Lower lobe of right lung (tissue), 2 donors: ENCODE results near the gene PDK4. TPM values are rescaled to one million over a fixed set of nuclear protein-coding genes. Genes with fewer than 3 reads are reported as not detected.

Experiments used
- ATAC-seq, 2 donors: fragments of 200-7000 bp; cut with Tn5 transposase; one replicate each; pipeline ENCODE4 v1.9.1; 2020 to 2022; ENCODE audit warnings: mild to moderate bottlenecking in 2 of 2, moderate library complexity in 2 of 2
- DNase-seq: peaks from one replicate; pipeline ENCODE4 v3.0.0-alpha.2; 2020
- H3K27ac ChIP-seq: fragments of 200-600 bp; one replicate; pipeline ENCODE4 v1.8.0; 2022
- H3K27me3 ChIP-seq: fragments of 200-600 bp; one replicate; pipeline ENCODE4 v1.8.0; 2022; ENCODE audit warnings: low read depth
- H3K36me3 ChIP-seq: fragments of 200-600 bp; one replicate; pipeline ENCODE4 v1.8.0; 2022; ENCODE audit warnings: mild to moderate bottlenecking
- H3K4me1 ChIP-seq: fragments of 200-600 bp; one replicate; pipeline ENCODE4 v1.8.0; 2022
- H3K4me3 ChIP-seq: fragments of 200-600 bp; one replicate; pipeline ENCODE4 v1.8.0; 2022; ENCODE audit warnings: mild to moderate bottlenecking
- H3K9me3 ChIP-seq: fragments of 200-600 bp; one replicate; pipeline ENCODE4 v1.8.0; 2022
- intact Hi-C: fragments of 100-400 bp; cut with DNase I; formaldehyde crosslinking; loops from one replicate; pipeline ENCODE4 v1.11.0; 2022
- total RNA-seq: library from RNA; stranded (reverse); fragmentation: NEBNext Ultra II Directional; extraction: Animal tissue kit (Norgen Biotek cat#: 25700); gene quantifications from one replicate; pipeline ENCODE4 v1.2.1, GENCODE V29; 2021
- TF ChIP-seq, protein P1 (sequence below): fragments of 200-600 bp; IDR thresholded peaks from one replicate; pipeline ENCODE4 v1.8.0; 2022; ENCODE audit warnings: antibody characterized with exemption, mild to moderate bottlenecking
- donor health status: DM: no; HTN: yes; CAD: no; lungs with severe emphysema.

Gene PDK4
- total RNA-seq, 1 donor from 2014 or later: 243 TPM

DNA sequence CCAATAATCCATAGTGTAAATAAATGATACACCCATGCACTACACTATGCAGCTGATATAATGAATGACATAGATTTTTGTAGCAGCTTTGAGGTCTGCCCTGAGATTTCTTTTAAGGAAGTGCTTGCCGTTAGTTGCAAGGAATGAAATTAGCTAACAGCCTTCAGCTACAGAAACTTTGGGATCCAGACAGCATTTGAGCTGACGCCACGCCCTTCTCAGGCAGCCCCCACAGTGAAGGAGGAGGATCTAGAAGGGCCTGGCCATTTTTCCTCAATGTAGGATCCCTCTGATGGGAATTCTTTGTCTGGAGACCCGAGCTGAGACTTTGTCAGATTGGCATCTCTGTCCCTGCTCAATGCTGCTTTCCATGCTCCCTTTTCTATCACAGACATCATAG lies 6.1 kb upstream of the PDK4 start:
- Histone ChIP-seq H3K9me3 (no peaks in the 10 kb centered on the region), H3K4me3 (no peak overlapping the region), H3K27ac (peak overlapping the region; percentile 42), H3K36me3 (no peaks in the 10 kb centered on the region), H3K27me3 (no peaks in the 10 kb centered on the region), H3K4me1 (peaks cover 64% of the 10 kb centered on the region)
- intact Hi-C loops: no loop called here
- ATAC-seq (peak in 1 of 2 donors; percentile 37), DNase-seq (peak; percentile 50)
- TF ChIP-seq, protein P1, sequence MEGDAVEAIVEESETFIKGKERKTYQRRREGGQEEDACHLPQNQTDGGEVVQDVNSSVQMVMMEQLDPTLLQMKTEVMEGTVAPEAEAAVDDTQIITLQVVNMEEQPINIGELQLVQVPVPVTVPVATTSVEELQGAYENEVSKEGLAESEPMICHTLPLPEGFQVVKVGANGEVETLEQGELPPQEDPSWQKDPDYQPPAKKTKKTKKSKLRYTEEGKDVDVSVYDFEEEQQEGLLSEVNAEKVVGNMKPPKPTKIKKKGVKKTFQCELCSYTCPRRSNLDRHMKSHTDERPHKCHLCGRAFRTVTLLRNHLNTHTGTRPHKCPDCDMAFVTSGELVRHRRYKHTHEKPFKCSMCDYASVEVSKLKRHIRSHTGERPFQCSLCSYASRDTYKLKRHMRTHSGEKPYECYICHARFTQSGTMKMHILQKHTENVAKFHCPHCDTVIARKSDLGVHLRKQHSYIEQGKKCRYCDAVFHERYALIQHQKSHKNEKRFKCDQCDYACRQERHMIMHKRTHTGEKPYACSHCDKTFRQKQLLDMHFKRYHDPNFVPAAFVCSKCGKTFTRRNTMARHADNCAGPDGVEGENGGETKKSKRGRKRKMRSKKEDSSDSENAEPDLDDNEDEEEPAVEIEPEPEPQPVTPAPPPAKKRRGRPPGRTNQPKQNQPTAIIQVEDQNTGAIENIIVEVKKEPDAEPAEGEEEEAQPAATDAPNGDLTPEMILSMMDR: no peak

DNA sequence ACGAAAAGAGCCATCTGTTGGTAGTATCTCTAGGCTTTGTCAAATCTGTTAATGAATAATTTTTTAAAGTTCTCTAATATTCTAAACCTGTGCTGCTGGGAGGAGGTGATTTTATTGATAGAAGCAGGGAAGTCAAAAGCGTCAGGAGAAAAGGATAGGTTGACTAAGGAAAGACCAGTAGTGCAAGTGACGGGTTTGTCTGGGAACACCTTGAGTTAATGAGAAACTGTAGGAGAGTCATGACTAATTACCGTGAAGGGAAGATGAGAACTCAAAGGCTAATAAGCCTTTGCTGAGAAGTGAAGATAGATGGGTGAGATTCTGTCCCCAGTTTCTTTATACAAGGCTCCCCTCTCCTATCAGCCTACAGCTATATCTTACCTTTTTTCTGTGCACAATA lies 5.0 kb upstream of the PDK4 start:
- Histone ChIP-seq H3K27ac (no peak overlapping the region), H3K36me3 (no peaks in the 10 kb centered on the region)
- intact Hi-C loops: no loop called here

DNA sequence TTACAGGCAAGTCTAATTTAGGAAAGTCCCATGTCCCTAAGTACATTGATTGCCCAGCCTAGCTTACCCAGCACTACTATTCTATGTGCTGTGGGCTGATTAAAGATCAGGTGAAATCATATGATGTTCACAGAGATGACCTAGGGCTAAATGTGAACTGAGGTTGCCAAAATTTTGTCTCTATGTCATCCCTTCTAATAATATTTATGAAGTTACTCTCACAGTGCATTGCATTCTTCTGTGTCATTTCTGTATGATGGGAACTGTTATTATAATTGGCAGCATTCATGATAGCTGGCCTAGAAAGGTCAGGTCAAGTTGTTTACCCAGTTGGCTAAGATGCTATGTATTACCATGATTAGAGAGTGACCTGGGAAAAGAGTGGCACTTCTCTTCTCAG lies 2.8 kb upstream of the PDK4 start:
- intact Hi-C loops: loop anchor here (10.0 kb wide), 1 partner anchor 86 kb away; no protein-coding TSS in a partner anchor
- H3K36me3 ChIP-seq: peaks cover 5% of the 10 kb centered on the region
- no peak overlapping the region for H3K27ac ChIP-seq
- no peak for ATAC-seq
- H3K4me3 ChIP-seq: no peak overlapping the region
- TF ChIP-seq, protein P1: no peak
- peaks cover 46% of the 10 kb centered on the region for H3K4me1 ChIP-seq
- no peak for DNase-seq
- no peaks in the 10 kb centered on the region for H3K27me3 ChIP-seq
- no peaks in the 10 kb centered on the region for H3K9me3 ChIP-seq

More for the DNA sequence above, 5.0 kb upstream of the PDK4 start:
- DNase-seq: no peak
- no peaks in the 10 kb centered on the region for H3K9me3 ChIP-seq
- H3K4me1 ChIP-seq: peaks cover 56% of the 10 kb centered on the region
- ATAC-seq: no peak
- H3K4me3 ChIP-seq: no peak overlapping the region
- H3K27me3 ChIP-seq: no peaks in the 10 kb centered on the region
- TF ChIP-seq, protein P1: no peak

DNA sequence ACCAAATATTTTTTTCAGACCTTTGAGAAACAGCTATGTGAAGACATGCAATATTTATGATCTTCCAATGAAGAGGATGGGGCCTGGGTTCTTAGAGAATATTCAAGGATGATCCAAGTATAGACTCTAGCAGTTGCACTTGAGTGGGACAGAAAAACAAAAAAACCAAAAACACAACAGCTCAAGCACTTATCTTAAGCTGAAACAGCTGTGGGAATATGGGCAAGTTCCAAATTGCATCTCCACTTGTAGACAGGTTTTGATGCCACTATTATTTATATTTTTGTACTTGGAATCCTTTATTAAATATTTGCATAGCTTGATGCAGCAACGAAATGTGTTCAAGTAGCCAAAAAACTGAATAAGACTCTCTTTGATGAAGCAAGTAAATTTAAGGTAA lies 2.2 kb upstream of the PDK4 start:
- Histone ChIP-seq H3K36me3 (peaks cover 11% of the 10 kb centered on the region), H3K27me3 (no peaks in the 10 kb centered on the region), H3K27ac (no peak overlapping the region), H3K4me1 (peaks cover 42% of the 10 kb centered on the region), H3K4me3 (no peak overlapping the region), H3K9me3 (no peaks in the 10 kb centered on the region)
- DNase-seq: no peak
- TF ChIP-seq, protein P1: no peak
- ATAC-seq: no peak
- intact Hi-C loops: loop anchor here (10.0 kb wide), 1 partner anchor 86 kb away; no protein-coding TSS in a partner anchor

DNA sequence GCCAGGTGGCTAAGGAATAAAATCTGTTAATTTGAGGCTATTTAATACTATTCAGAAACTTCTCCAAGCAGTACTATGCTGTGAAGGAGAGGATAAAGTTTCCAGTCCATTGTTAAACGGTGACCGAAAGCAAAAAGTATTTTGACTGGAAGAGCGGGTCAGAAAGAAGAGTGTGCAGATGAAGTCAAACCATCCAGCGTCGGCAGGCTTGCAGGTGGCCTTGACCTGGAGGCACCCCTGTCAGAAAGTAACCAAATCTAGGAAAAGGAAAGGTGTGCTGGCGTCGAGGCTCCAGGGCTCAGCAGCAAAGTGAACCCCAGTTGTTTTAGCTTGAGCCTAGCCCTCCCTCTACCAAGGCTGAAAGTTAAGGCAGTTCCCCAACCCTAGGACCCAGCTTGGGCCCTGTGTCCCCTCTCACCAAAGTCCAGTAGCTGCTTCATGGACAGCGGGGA lies 544 bp downstream of the PDK4 start:
- Histone ChIP-seq H3K9me3 (no peaks in the 10 kb centered on the region), H3K4me1 (peaks cover 39% of the 10 kb centered on the region), H3K27ac (peak overlapping the region; percentile 97), H3K36me3 (peaks cover 38% of the 10 kb centered on the region), H3K27me3 (no peaks in the 10 kb centered on the region), H3K4me3 (peak overlapping the region; percentile 85)
- intact Hi-C loops: loop anchor here (10.0 kb wide), 1 partner anchor 89 kb away; no protein-coding TSS in a partner anchor
- TF ChIP-seq, protein P1: no peak
- DNase-seq (no peak), ATAC-seq (peak; percentile 1 to 34)
